SK-N-MC (cell line): ENCODE measurements around the gene NFATC1.

Experiments used
- DNase-seq: peaks from one replicate; pipeline ENCODE4 v3.0.0-alpha.2; 2011; ENCODE audit warnings: low read depth, low spot score
- H3K27ac ChIP-seq: fragments of 200-600 bp; sonication (generic); 2 replicates; pipeline ENCODE4 v1.5.1; 2016; ENCODE audit warnings: mixed run types
- H3K36me3 ChIP-seq: fragments of 200-600 bp; sonication (generic); 2 replicates; pipeline ENCODE4 v1.6.1; 2017; ENCODE audit warnings: antibody characterized with exemption, low read length, mixed read lengths; ENCODE audit not compliant: insufficient read depth
- H3K4me3 ChIP-seq: fragments of 200-600 bp; sonication (generic); 2 replicates; pipeline ENCODE4 v1.5.1; 2016
- H3K9ac ChIP-seq: fragments of 200-600 bp; sonication (generic); 2 replicates; pipeline ENCODE4 v1.8.0; 2017; ENCODE audit warnings: mixed run types, mixed read lengths; ENCODE audit not compliant: insufficient read length
- H3K9me3 ChIP-seq: fragments of 200-600 bp; sonication (generic); 2 replicates; pipeline ENCODE4 v1.6.1; 2017; ENCODE audit warnings: low read depth, mild to moderate bottlenecking, antibody characterized with exemption, low read length, moderate library complexity, mixed read lengths
- EZH2 ChIP-seq: fragments of 200-600 bp; sonication (generic); IDR thresholded peaks from one replicate; pipeline ENCODE4 v1.6.1; 2017; ENCODE audit warnings: antibody characterized with exemption
- FOXP2 ChIP-seq: optimal IDR thresholded peaks from 2 replicates; pipeline ENCODE3; 2011; ENCODE audit warnings: mild to moderate bottlenecking, moderate library complexity; ENCODE audit not compliant: insufficient read depth; ENCODE audit errors: extremely low read length, control extremely low read depth
- POLR2AphosphoS5 ChIP-seq: IDR thresholded peaks from 2 replicates; pipeline ENCODE4 v1.6.1; 2012; ENCODE audit warnings: mild to moderate bottlenecking, low read depth, low read length, borderline replicate concordance

NFATC1 gene

DNA sequence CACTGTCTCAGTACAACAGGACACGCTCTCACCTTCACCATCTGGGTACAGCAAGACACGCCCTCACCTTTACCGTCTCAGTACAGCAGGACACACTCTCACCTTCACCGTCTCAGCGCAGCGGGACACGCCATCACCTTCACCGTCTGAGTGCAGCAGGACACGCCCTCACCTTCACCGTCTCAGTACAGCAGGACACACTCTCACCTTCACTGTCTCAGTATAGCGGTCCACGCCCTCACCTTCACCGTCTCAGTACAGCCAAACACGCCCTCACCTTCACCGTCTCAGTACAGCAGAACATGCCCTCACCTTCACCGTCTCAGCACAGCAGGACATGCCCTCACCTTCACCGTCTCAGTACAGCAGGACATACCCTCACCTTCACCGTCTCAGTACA is 174.0 kb downstream of the NFATC1 start:
- no peak for TF ChIP-seq FOXP2
- TF ChIP-seq EZH2, result no peak
- no peak for TF ChIP-seq POLR2AphosphoS5
- no peak overlapping the region for H3K4me3 ChIP-seq
- DNase-seq, result no peak
- no peaks in the 10 kb centered on the region for H3K36me3 ChIP-seq
- H3K9me3 ChIP-seq, result no peaks in the 10 kb centered on the region
- H3K9ac ChIP-seq, result no peak overlapping the region
- H3K27ac ChIP-seq, result no peak overlapping the region

DNA sequence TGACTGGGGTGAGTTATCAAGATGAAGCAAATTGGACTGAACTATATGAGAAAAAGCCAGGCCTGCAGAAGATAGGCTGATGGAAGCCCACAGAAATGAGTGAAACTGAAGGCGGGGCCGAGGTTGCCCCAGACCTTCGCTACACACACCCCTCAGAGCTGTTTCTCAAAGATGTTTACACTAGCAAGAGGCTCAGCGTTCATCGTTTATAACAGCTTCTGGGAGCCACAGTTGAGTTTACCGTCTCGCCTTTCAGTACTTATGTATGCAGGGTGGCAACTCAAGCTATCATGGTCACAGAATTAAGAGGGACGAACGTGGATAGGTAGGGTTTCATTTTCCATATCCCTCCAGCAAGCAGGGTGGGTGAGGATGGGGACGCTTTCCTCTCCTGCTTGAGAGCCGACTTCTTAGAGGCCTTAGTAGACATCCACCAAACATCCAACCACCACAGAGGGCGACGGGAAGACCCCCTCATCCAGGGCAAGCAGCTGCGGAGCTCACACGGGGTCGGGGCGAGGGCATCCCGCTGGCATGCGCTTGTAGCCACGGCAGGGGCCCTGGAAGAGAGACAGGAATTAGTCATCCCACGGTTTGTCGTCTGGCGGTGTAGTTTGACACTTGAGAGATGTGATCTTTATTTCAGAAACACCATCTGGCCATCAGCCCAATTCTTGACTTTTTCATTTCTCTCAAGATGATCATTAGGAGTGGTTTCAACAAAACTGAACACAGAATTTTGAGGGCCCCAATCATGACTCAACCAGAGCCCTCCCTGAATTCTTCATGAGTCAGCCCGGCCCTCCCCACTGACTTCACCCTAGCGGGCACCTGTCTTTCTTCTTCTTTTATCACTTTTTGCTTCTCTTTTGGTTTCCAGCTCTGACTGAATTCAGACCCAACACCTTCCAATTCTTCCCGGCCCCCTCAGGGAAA is 174.8 kb downstream of the NFATC1 start:
- no peak for TF ChIP-seq POLR2AphosphoS5
- no peak for TF ChIP-seq FOXP2
- no peak for TF ChIP-seq EZH2
- no peak overlapping the region; the same call in 1 of the 2 replicates for H3K4me3 ChIP-seq
- H3K27ac ChIP-seq, result no peak overlapping the region
- DNase-seq, result peak; percentile 3
- H3K9ac ChIP-seq, result no peak overlapping the region
- no peaks in the 10 kb centered on the region for H3K36me3 ChIP-seq
- H3K9me3 ChIP-seq, result no peaks in the 10 kb centered on the region

DNA sequence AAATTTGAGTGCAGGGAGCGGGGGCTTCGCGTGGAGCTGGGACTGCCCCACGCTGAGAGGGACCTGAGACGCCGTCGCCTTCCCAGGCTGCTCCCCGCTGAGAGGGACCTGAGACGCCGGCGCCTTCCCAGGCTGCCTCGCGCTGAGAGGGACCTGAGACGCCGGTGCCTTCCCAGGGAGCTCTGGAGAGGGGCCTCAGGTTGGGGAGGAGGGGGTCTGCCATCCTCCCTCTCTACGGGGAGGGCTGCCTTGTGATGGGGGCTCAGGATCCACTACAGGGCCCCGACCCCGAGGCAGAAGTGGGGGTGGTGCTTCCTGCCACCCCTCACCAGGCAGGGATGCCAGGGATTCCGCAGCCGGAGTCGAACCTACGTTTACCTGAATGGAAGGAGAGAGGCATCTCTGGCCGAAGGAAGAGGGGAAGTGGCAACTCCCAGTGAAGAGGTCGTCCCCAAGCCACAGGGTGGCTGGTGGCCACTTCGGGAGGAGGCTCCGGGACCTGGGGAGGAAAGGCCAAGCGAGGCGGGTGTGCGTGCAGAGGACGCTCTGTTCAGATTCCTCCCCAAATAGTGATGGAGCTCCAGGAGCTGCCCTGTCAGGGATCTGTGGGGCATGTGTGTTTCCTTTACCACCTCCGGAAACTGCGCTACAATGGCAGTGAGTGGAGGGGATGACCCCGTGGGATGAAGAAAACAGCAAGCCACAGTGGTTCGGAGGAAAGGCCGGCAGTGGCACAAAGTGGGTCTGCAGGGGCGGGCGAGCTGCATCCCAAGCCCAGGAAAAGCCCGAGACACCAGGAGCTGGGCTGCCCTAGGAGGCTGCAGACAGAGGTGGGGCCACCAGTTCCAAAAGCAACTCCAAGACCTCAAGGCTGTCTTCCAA is 175.7 kb downstream of the NFATC1 start:
- DNase-seq, result no peak
- Histone ChIP-seq H3K27ac (no peak overlapping the region), H3K9ac (no peak overlapping the region), H3K4me3 (no peak overlapping the region; the same call in 1 of the 2 replicates), H3K9me3 (no peaks in the 10 kb centered on the region), H3K36me3 (no peaks in the 10 kb centered on the region)
- TF ChIP-seq EZH2 (no peak), FOXP2 (no peak), POLR2AphosphoS5 (no peak)

DNA sequence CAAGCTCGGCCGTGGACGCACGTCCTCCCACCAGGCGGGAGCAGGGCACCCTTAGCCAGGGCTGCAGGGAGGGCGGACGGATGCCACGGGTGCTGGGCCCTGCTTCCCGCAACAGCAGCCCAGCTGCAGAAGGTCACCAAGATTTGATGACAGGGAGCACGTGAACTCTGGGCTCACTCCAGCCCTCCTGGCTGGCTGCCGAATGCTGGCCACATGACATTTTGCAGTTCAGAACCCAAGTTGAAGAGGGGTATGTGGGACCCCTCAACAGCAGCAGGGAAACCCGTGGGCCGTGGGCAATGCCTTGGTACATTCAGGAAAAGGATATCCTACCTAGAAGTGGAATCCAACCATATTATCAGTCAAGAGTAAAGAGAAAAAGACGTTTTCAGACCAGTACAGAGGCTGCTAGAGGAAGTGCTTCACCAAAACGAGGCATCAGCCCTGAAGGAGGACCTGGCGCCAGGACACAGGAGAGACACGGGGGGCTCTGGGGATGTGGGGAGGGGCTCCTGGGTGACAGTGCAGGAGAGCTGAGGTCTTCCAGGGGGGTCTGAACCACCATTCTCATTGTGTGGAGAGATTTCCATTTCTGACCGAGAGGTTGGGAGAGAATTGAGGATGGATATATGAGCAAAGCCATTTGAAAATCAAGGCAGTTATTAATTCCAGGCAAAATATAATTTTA is 176.5 kb downstream of the NFATC1 start:
- Histone ChIP-seq H3K9ac (no peak overlapping the region), H3K27ac (no peak overlapping the region), H3K4me3 (no peak overlapping the region), H3K36me3 (no peaks in the 10 kb centered on the region), H3K9me3 (no peaks in the 10 kb centered on the region)
- TF ChIP-seq FOXP2 (no peak), POLR2AphosphoS5 (no peak), EZH2 (no peak)
- no peak for DNase-seq

DNA sequence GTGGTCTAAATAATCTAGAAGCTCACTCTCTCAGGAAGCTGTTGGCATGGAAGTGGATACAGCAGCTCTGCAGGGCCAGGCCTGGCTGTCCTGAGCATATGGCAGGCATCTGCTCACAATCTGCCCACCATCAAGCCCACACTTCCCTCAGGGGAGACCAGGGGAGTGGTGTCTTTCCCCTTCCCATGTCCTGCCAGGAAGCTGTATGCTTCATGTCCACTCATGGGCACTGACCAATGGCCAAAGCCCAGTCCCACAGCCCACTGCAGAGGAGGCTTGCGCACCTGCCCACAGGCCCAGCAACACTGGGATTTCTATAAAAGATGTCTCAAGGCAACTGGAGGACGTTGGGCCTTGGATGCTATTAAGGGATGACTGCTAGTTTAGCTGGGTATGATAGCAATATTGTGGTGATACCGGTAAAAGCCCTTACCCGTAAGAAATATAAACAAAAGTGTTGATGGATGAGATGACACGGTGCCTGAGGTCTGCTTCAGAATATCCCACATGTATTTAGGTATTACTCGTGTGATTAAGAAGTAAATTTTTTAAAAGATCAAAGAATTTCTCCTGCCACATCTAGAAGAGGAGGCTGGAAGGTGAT is 177.2 kb downstream of the NFATC1 start:
- DNase-seq, result no peak
- no peak for TF ChIP-seq FOXP2
- TF ChIP-seq POLR2AphosphoS5, result no peak
- no peak for TF ChIP-seq EZH2
- Histone ChIP-seq H3K4me3 (no peak overlapping the region), H3K9ac (no peak overlapping the region), H3K9me3 (no peaks in the 10 kb centered on the region), H3K36me3 (no peaks in the 10 kb centered on the region), H3K27ac (no peak overlapping the region)

DNA sequence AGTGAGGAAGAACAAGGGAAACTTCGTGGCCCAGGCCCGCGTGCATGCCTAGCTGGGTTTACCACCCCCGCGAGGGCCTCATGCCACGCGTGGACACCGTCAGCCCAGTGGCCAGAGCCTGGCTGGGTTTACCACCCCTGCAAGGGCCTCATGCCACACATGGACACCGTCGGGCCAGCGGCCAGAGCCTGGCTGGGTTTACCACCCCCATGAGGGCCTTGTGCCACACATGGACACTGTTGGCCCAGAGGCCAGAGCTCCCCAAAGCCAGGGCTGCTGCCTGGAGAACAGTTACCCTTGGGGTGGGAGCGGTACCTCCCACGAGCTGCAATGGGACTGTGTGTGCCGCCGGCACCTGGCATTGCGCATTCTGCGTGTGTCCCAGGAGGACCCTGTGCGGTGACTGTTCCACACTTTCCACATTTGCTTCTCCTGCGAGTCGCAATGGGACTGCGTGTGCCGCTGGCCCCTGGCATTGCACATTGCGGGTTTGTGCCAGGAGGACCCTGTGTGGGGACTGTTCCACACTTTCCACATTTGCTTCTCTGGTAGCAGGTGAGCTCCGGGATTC is 178.3 kb downstream of the NFATC1 start:
- no peak overlapping the region for H3K4me3 ChIP-seq
- no peaks in the 10 kb centered on the region for H3K9me3 ChIP-seq
- DNase-seq, result no peak
- H3K9ac ChIP-seq, result no peak overlapping the region
- H3K27ac ChIP-seq, result no peak overlapping the region
- TF ChIP-seq POLR2AphosphoS5 (no peak), FOXP2 (no peak), EZH2 (no peak)
- no peaks in the 10 kb centered on the region for H3K36me3 ChIP-seq

DNA sequence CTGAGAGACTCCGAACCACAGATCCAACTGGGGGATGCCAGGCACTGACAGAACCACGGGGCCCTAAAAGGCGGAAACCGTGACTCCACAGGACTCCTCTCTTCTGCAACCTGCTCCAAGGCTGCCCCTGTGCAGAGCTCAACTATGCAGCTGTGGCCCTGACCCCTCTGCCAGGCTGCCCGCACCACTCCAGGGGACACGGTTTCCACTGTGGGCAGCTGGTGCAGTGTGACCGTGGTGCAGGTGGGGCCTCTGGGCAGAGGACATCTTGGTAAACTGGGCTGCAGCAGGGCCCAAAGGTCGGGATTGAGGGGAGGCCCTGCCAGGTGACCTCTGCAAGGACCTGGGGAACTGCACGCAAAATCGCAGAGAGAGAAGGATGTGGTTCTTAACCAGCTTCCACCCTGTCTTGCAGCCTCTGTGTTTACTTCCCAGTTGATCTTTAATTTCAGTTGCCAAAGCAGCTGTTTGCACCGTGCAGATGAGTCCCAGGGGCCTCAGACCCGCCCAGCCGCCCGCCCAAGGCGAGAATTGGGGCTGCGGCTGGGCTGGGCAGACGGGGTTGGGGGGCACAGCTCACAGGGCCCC is 179.3 kb downstream of the NFATC1 start:
- Histone ChIP-seq H3K9me3 (no peaks in the 10 kb centered on the region), H3K27ac (no peak overlapping the region), H3K9ac (no peak overlapping the region), H3K36me3 (no peaks in the 10 kb centered on the region), H3K4me3 (no peak overlapping the region)
- DNase-seq, result no peak
- TF ChIP-seq FOXP2 (no peak), POLR2AphosphoS5 (no peak), EZH2 (no peak)
